Stimulated activated naive CD4-positive, alpha-beta T cell (primary cell): ENCODE measurements around the gene EXOC7.

Experiments
- DNase-seq, 6 experiments: peaks; one replicate each; lab custom pipeline; 2025; lab: John Stamatoyannopoulos, UW

The EXOC7 gene

DNA sequence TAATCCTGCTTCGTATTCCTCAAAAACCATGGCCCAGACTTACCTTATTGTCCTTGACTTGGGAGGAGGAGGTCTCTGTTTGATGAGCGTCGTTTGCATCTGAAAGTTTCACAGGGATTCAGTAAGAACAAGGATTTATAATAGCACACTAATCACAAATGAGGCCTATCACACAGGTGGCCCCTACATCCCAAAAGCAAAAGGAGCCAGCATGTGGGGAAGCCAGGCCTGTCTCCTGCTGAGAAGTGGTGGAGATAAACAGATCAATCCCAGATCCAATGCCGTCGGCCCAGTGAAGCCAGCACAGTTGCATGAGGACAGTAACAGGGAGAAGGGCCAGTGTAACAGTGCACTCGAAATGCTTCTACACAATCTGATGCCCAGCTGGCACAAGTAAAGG is 63.2 kb downstream of the EXOC7 start:
- DNase-seq = no peak

GRCh38 chr17:76039121-76039520 is 64.5 kb downstream of the EXOC7 start:
- no peak for DNase-seq

DNA sequence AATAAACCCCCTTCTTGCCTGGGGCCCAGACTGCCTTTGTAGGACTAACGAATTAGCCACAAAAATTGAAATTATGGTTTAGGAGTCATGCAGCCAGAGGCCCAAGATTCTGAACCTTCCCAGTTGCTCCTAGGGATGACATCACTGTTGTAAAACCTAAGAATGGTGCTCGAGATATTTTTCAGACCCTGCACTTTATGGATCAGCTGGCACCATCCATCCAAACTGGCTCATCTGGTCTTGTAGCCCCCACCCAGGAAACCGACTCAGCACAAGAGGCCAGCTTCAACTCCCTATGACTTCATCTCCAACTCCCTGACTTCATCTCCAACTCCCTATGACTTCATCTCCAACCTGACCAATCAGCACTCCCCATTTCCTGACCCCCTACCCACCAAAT is 65.5 kb downstream of the EXOC7 start:
- DNase-seq = no peak

GRCh38 chr17:76036497-76037261 is 66.9 kb downstream of the EXOC7 start:
- no peak for DNase-seq

DNA sequence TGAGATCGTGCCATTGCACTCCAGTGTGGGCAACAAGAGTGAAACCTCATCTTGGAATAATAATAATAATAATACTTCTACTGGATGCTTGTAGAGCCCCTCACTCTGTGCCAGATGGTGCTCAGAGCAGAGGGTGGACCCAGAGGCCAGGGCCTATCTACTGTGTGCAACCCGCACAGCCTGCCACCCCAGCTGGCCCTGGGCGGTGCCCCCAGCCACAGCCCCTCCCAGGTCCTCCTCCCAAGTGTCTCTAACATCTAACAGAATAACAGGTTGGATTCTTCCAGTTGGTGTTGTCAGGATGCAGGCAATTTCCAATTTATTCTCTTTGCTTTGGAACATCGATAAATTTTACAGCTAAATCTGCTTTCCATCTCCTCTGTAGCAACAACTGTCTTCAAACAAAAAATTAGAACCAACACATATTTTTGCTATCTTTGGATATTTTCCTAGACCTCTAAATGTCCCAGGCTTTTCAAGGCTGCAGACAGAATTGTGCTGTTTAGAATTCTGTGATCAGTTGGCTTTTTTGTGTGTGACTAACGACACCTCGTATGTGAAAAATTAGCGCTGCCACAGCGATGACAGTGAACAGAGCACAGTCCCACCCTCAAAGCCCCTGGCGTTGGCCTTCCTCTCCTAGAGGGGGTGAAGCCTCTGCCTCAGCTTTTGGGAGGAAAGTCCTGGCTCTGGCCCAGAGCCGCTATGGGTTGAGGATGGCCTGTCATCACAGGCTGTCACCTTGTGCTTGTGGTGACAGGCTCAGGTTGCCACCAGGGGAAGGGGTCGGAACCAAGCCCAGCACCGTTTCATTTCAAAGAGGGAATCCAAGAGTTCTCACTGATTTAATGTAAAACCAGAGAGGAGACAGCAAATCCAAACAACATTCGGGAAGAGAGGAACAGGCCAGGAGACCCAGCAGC is 68.9 kb downstream of the EXOC7 start:
- no peak for DNase-seq

DNA sequence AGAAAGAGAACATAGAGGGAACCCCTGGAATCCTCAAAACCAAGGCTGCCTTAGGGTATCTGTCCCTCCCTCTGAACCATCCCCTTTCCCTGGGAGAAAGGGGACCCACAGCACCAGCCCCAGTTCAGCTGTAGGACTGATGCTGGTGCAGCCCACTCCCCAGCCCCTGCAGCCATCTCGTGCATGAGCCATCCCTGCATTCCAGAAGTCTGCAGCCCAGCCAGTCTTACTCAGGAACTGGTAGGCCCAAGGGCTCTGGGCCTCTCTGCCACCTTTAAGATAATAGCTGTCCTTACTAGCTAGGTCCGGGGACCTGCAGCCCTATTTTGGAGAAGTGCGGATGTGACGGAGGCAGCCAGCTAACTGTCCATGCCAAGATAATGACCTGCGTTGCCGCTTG is 70.4 kb downstream of the EXOC7 start:
- no peak for DNase-seq

GRCh38 chr17:76032780-76033108 is 70.8 kb downstream of the EXOC7 start:
- DNase-seq = no peak

- DNase-seq = no peak
These were observed 71.4 kb downstream of the EXOC7 start for GRCh38 chr17:76032073-76032779.
